GM12873 (cell line): Measurements from ENCODE around the gene HDC.

ENCODE experiments used
- TF ChIP-seq, protein P1 (sequence below): IDR thresholded peaks from 2 replicates; pipeline ENCODE4 v1.5.1; 2012; ENCODE audit warnings: low read depth, mild to moderate bottlenecking, moderate library complexity, low read length, control low read depth; ENCODE audit not compliant: insufficient read depth; ENCODE audit errors: missing control alignments

The HDC gene

DNA sequence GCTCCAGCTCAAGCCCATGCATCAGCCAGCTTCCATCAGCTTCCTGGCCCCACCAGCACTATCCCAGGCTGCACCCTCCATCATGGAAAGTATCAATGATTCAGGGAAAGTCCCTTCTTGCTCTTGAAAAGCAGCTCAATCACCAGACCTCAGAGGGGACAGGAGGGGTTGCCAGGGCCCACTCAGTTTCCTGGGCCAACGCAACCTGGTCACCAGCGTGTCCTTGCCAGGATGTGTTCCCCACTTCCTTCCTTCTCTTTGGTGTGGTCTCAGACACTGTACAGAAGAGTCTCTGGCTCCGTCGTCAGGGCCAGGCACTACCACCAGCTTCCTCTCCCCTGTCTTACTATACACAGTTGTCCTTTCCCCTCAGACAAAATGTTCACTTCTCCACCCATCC, 3.0 kb downstream of the HDC start:
- TF ChIP-seq, protein P1, sequence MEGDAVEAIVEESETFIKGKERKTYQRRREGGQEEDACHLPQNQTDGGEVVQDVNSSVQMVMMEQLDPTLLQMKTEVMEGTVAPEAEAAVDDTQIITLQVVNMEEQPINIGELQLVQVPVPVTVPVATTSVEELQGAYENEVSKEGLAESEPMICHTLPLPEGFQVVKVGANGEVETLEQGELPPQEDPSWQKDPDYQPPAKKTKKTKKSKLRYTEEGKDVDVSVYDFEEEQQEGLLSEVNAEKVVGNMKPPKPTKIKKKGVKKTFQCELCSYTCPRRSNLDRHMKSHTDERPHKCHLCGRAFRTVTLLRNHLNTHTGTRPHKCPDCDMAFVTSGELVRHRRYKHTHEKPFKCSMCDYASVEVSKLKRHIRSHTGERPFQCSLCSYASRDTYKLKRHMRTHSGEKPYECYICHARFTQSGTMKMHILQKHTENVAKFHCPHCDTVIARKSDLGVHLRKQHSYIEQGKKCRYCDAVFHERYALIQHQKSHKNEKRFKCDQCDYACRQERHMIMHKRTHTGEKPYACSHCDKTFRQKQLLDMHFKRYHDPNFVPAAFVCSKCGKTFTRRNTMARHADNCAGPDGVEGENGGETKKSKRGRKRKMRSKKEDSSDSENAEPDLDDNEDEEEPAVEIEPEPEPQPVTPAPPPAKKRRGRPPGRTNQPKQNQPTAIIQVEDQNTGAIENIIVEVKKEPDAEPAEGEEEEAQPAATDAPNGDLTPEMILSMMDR: no peak

DNA sequence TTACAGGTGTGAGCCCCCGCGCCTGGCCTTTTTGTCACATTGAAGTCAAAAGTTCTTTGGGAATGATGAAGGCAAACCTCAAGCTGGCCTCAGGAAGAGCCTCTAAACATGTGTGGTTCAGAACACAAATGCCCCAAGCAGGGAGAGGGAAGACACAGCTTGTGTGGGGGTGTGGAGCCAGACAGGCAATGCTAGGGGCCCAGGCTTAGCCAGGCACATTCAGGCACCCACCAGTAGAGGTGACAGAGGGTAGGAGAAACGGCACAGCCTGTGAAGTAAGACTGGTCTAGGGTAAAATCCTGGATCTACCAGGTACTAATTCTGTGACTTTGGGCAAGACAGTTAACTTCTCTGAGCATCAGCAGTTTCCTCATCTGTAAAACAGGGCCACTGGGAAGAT, 3.5 kb downstream of the HDC start:
- TF ChIP-seq, protein P1: peak; percentile 45

DNA sequence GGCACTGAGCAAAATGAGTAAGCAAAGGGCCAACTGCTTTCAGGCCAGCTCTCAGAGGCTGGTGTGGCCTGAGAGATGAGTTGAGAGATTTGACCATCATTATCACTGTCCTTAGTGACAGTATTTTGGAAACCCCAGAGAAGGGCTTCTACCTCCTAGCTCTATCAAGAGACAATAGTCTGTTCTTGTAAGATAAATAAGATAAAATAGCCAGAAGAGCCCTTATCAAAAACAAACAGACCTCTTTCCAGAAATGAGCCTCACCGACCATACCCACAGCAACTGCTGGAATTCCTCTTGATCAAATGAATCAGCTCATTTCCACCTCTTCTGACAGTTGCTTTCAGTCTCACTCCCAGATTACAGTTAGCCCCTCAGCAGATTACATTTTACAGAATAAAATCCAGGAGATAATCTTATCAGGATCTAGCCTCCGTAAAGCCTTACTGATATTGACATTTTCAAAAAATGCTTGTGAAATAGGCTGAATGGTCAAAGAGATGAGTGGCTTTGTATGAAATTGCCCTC, 4.5 kb downstream of the HDC start:
- TF ChIP-seq, protein P1: no peak

DNA sequence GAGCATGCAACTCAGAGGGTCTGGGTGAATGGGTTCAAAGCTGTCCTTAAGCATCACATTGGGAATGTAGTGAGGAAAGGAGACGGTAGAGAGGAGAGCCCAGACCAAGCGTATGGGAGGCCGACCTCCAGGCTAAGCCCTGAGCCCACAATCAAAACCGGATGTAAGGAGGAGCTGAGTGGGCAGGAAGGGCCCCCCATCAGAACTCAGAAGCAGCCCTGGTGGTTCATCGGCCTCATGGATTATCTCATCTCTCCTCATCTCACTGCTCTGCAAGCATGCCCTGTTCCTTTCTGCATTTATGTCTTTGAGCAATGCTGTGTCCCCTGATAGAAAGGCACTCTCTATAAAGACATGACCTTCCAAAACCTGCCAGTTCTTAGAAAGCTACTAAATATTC, 6.2 kb downstream of the HDC start:
- TF ChIP-seq, protein P1: no peak

DNA sequence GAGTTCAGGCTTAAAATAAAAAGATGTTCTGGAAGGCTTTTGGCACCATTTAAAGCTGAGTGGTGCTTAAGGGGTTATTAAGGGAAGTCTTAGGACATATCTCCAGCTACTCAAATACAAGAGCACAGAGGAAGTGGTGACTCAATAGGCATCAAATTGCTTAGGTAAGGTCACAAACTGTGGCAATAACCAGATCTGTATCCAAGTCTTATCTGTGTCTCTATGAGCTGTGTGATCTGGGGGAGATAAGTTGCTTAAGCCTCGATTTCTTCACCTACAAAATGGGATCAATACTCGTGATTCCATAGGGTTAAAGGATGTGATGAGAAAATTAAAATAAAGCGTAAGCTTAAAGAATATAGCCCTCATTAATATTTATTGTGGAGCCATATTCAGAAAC, 7.6 kb downstream of the HDC start:
- TF ChIP-seq, protein P1: no peak

DNA sequence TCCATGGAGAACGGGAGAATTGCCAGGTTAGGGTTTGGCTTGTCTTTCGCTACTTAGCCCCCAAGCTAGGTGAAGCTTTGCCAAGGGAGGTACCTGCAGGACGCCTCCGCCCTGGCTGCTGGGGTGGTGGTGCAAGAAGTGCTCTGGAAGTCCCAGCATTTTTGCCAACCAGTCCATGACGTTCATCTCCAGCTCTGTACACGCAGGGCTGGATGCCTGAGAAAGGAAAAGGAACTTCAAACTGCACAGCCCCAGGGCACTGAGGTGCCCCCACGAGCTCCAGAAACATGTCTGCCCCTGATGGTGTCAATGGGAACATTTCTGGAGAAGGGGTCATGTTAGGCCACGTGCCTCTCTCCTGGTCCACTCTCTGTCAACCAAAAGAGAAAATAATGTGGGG, 8.2 kb downstream of the HDC start:
- TF ChIP-seq, protein P1: no peak

DNA sequence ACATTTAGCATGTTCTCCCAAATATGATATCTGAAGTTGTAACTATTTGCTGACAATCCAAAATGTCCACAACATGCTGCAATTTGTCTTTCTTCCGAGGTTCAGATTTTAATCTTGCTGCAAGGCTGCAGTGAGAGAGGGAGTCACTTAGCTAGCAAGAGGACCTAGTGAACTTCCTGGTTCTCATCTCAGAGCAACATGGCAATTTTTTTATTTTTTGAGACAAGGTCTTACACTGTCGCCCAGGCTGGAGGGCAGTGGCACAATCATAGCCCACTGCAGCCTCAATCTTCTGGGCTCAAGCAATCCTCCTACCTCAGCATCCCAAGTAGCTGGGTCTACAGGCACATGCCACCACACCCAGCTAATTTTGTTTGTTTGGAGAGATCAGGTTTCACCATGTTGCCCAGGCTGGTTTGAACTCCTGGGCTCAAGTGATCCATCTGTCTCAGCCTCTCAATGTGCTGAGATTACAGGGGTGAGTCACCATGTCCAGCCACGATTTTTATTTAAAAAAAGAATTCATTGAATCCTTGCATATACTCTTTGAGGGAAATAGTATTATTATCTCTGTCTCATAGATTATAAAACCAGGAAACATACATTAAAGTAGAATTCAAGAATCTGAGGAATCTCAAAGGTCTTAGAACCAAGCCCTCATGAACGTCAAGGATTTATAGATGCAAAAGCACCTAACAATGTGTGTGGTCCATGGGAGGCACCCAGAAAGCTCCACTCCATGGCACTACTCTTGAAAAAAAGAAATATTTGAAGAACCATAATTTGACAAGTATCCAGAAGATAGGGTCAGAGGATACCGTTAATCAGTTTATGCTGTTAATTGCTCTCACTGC, 9.1 kb downstream of the HDC start:
- TF ChIP-seq, protein P1: no peak
